ENCODE data around the gene SGCG.

DNA sequence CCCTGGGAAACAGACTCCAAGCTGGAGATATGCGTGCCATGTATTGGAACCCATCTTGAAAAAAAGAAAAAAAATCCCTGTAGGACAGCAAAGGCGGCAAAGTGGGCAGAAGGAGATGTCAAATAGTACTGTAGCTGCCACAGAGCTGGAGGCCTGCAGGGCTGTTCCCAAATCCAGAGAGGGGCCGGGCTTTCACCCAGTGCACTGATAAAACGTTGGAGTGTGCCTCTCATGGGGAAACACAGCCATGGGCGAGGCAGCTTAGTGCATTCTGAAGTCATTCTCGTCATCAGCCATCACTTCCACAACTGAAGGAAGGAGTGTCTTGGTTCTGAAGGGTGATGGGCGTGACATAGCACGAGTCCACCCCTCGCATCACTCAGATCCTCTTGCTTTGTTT lies 4.8 kb downstream of the SGCG start:
- TF ChIP-seq POLR2A (IDR thresholded peaks at IDR 0.05) (no peak), EP300 (IDR thresholded peaks at IDR 0.05) (no peak)
- TF ChIP-seq, protein P1, sequence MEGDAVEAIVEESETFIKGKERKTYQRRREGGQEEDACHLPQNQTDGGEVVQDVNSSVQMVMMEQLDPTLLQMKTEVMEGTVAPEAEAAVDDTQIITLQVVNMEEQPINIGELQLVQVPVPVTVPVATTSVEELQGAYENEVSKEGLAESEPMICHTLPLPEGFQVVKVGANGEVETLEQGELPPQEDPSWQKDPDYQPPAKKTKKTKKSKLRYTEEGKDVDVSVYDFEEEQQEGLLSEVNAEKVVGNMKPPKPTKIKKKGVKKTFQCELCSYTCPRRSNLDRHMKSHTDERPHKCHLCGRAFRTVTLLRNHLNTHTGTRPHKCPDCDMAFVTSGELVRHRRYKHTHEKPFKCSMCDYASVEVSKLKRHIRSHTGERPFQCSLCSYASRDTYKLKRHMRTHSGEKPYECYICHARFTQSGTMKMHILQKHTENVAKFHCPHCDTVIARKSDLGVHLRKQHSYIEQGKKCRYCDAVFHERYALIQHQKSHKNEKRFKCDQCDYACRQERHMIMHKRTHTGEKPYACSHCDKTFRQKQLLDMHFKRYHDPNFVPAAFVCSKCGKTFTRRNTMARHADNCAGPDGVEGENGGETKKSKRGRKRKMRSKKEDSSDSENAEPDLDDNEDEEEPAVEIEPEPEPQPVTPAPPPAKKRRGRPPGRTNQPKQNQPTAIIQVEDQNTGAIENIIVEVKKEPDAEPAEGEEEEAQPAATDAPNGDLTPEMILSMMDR (IDR thresholded peaks at IDR 0.05) = no peak

Measured in gastroesophageal sphincter (tissue), 3 donors.